ENCODE data around the gene SART1.
"Not testable (repeated sequence)": the region's sequence is repeated elsewhere in the genome, so short reads cannot be mapped to it uniquely, and the experiment has no call there.

The SART1 gene

GRCh38 chr11:66007201-66007634 is 45.7 kb downstream of the SART1 start:
- Mint-ChIP-seq H3K4me1 (ENCODE audit: low read depth) (peaks cover 11% of the 10 kb centered on the region), H3K4me3 (no peak overlapping the region), H3K27me3 (ENCODE audit: low read depth) (peaks cover 22% of the 10 kb centered on the region), H3K36me3 (ENCODE audit: low read depth) (peaks cover 14% of the 10 kb centered on the region), H3K9me3 (no peaks in the 10 kb centered on the region), H3K27ac (no peak overlapping the region)

- H3K27me3 Mint-ChIP-seq (ENCODE audit: low read depth), result peaks cover 28% of the 10 kb centered on the region
- H3K4me3 Mint-ChIP-seq, result no peak overlapping the region
- H3K9me3 Mint-ChIP-seq, result no peaks in the 10 kb centered on the region
Measured at GRCh38 chr11:66008095-66008467, 46.5 kb downstream of the SART1 start.

GRCh38 chr11:66008468-66009101 is 47.1 kb downstream of the SART1 start:
- no peak overlapping the region for H3K27ac Mint-ChIP-seq
- no peak overlapping the region for H3K4me3 Mint-ChIP-seq
- peaks cover 12% of the 10 kb centered on the region for H3K36me3 Mint-ChIP-seq (ENCODE audit: low read depth)
- no peaks in the 10 kb centered on the region for H3K9me3 Mint-ChIP-seq
- H3K4me1 Mint-ChIP-seq (ENCODE audit: low read depth), result peaks cover under 1% of the 10 kb centered on the region
- H3K27me3 Mint-ChIP-seq (ENCODE audit: low read depth), result peaks cover 33% of the 10 kb centered on the region

More at GRCh38 chr11:66008095-66008467, 46.5 kb downstream of the SART1 start:
- Mint-ChIP-seq H3K4me1 (ENCODE audit: low read depth) (peaks cover 5% of the 10 kb centered on the region), H3K36me3 (ENCODE audit: low read depth) (peaks cover 12% of the 10 kb centered on the region), H3K27ac (no peak overlapping the region)

- not testable (repeated sequence) for H3K27ac Mint-ChIP-seq
Measured at GRCh38 chr11:66010036-66010435, 48.5 kb downstream of the SART1 start.

GRCh38 chr11:66011239-66011784 is 49.8 kb downstream of the SART1 start:
- Mint-ChIP-seq H3K27ac (no peak overlapping the region), H3K9me3 (no peaks in the 10 kb centered on the region), H3K4me1 (ENCODE audit: low read depth) (no peaks in the 10 kb centered on the region), H3K36me3 (ENCODE audit: low read depth) (no peaks in the 10 kb centered on the region), H3K4me3 (no peak overlapping the region), H3K27me3 (ENCODE audit: low read depth) (peaks cover 37% of the 10 kb centered on the region)

More at GRCh38 chr11:66010036-66010435, 48.5 kb downstream of the SART1 start:
- not testable (repeated sequence) for H3K4me1 Mint-ChIP-seq (ENCODE audit: low read depth); H3K36me3 Mint-ChIP-seq (ENCODE audit: low read depth); H3K9me3 Mint-ChIP-seq; H3K4me3 Mint-ChIP-seq
- H3K27me3 Mint-ChIP-seq (ENCODE audit: low read depth), result peaks cover 37% of the 10 kb centered on the region

GRCh38 chr11:66011785-66012303 is 50.3 kb downstream of the SART1 start, which contains the start of gene CST6:
Gene CST6 (plus strand): TSS chr11:66012008. CDS start chr11:66012045, 37 bp downstream.
- H3K4me3 Mint-ChIP-seq, result no peak within 1 kb of the TSS

DNA sequence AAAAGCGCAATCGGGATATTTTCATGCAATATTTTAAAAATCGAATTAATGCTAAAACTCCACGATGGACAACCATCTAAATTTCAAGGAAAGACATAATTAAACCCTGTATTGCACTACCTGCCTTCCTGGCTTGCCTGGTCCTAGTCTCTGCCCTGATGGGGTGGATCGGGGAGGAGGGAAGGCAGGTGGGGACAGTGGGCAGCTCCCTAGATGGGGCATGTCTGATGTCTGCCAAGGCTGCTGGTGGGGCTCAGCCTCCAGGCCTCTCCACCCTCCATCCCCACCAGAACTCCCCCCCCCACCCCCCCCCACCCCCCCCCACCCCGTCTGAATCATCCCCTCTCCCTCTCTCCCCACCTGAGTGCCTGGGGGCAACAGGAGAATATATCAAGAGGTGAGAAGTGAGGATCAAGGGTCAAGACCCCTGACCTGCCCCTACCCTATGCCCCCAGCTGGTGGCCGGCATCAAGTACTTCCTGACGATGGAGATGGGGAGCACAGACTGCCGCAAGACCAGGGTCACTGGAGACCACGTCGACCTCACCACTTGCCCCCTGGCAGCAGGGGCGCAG is 50.9 kb downstream of the SART1 start:
- H3K4me1 Mint-ChIP-seq (ENCODE audit: low read depth), result no peaks in the 10 kb centered on the region
- peaks cover 37% of the 10 kb centered on the region for H3K27me3 Mint-ChIP-seq (ENCODE audit: low read depth)
- no peak overlapping the region for H3K4me3 Mint-ChIP-seq
- no peaks in the 10 kb centered on the region for H3K36me3 Mint-ChIP-seq (ENCODE audit: low read depth)
- no peaks in the 10 kb centered on the region for H3K9me3 Mint-ChIP-seq
- H3K27ac Mint-ChIP-seq, result no peak overlapping the region

More at GRCh38 chr11:66011785-66012303, 50.3 kb downstream of the SART1 start, which contains the start of gene CST6:
- Mint-ChIP-seq H3K27me3 (ENCODE audit: low read depth) (peaks cover 37% of the 10 kb centered on the region), H3K27ac (no peak within 1 kb of the TSS), H3K4me1 (ENCODE audit: low read depth) (no peaks in the 10 kb centered on the region), H3K9me3 (no peaks in the 10 kb centered on the region), H3K36me3 (ENCODE audit: low read depth) (no peaks in the 10 kb centered on the region)

DNA sequence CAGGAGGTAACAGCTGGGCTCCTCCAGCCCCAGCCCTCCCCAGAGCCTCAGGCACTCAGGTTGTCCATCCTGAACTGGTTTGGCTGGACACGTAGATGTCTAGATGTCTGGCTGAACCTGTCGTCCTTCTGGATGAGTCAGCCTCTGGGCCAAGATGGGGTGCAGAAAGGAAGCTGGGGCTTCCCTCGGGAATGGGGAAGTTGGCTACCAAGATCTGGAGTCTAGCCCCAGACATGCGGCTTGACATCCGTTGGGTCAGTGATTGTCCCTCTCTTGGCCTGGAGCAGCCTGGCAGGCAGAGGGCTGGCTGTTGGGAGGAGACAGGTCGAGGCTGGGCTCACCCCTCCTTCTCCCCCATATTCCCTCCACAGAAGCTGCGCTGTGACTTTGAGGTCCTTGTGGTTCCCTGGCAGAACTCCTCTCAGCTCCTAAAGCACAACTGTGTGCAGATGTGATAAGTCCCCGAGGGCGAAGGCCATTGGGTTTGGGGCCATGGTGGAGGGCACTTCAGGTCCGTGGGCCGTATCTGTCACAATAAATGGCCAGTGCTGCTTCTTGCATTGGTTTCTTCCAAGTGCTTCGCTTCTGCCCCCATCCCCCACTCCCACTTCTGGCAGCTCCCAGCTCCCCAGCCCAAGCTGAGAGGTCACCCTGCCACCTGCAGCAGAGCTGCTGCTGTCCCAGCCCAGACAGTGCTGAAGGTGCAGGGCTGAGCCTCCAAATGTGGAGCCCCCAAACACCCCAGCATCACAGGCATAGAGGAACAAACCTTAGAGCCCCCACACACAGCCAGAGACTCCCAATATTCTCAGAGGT is 51.6 kb downstream of the SART1 start:
- no peaks in the 10 kb centered on the region for H3K36me3 Mint-ChIP-seq (ENCODE audit: low read depth)
- H3K9me3 Mint-ChIP-seq, result no peaks in the 10 kb centered on the region
- no peaks in the 10 kb centered on the region for H3K4me1 Mint-ChIP-seq (ENCODE audit: low read depth)
- H3K4me3 Mint-ChIP-seq, result no peak overlapping the region
- H3K27me3 Mint-ChIP-seq (ENCODE audit: low read depth), result peaks cover 37% of the 10 kb centered on the region
- H3K27ac Mint-ChIP-seq, result no peak overlapping the region

DNA sequence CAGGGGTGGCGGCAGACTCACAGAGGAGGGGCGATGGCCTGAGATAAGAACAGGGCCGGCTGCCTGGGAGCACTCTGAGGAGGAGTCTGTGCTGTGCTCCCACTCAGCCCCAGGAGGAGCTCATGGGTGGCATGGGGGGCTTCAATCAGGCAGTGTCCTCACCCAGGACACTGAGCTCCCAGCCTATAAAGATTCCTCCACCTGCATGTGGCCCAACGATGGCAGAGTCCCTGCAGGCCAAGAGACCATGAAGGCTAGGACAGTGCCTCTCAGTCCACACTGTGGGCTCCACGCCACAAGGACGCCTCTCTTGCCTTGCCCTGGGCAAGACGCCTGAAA is 52.2 kb downstream of the SART1 start:
- H3K9me3 Mint-ChIP-seq, result no peaks in the 10 kb centered on the region
- no peaks in the 10 kb centered on the region for H3K4me1 Mint-ChIP-seq (ENCODE audit: low read depth)
- H3K27me3 Mint-ChIP-seq (ENCODE audit: low read depth), result peaks cover 36% of the 10 kb centered on the region
- no peak overlapping the region for H3K27ac Mint-ChIP-seq
- no peak overlapping the region for H3K4me3 Mint-ChIP-seq
- H3K36me3 Mint-ChIP-seq (ENCODE audit: low read depth), result no peaks in the 10 kb centered on the region

DNA sequence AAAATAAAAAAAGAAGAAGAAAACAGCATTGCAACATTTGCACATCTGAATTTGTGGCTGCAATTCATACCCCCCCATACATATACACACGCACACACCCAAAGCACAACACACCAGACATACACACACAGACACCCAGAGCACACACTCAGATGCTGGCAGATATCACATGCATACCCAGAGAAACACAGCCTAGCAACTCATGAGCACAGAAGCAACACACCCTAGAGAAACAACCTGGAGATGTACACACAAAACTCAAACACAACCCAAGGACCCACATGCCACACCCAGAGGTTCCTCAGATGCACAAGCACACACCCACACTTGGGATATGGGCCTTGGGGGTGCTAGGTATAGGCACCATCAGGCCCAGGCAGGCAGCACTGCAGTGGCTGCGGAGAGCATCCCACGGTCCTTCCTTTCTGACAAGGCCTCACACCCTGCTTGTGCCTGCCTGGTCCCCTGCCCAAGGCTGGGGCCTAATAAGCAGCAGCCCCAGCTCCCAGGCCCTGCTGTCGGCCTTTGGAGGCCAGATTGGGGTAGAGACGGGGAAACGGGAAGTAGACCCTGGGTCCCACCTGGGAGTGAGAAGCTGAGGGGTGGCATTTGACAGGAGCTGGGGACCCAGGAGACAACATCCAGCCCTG is 53.4 kb downstream of the SART1 start:
- Mint-ChIP-seq H3K9me3 (no peaks in the 10 kb centered on the region), H3K36me3 (ENCODE audit: low read depth) (no peaks in the 10 kb centered on the region), H3K27ac (no peak overlapping the region), H3K4me3 (no peak overlapping the region), H3K4me1 (ENCODE audit: low read depth) (no peaks in the 10 kb centered on the region), H3K27me3 (ENCODE audit: low read depth) (peaks cover 32% of the 10 kb centered on the region)

GRCh38 chr11:66015454-66015881 is 53.9 kb downstream of the SART1 start:
- H3K4me1 Mint-ChIP-seq (ENCODE audit: low read depth), result no peaks in the 10 kb centered on the region
- H3K4me3 Mint-ChIP-seq, result no peak overlapping the region
- no peak overlapping the region for H3K27ac Mint-ChIP-seq
- peaks cover 26% of the 10 kb centered on the region for H3K27me3 Mint-ChIP-seq (ENCODE audit: low read depth)
- no peaks in the 10 kb centered on the region for H3K9me3 Mint-ChIP-seq
- H3K36me3 Mint-ChIP-seq (ENCODE audit: low read depth), result no peaks in the 10 kb centered on the region

DNA sequence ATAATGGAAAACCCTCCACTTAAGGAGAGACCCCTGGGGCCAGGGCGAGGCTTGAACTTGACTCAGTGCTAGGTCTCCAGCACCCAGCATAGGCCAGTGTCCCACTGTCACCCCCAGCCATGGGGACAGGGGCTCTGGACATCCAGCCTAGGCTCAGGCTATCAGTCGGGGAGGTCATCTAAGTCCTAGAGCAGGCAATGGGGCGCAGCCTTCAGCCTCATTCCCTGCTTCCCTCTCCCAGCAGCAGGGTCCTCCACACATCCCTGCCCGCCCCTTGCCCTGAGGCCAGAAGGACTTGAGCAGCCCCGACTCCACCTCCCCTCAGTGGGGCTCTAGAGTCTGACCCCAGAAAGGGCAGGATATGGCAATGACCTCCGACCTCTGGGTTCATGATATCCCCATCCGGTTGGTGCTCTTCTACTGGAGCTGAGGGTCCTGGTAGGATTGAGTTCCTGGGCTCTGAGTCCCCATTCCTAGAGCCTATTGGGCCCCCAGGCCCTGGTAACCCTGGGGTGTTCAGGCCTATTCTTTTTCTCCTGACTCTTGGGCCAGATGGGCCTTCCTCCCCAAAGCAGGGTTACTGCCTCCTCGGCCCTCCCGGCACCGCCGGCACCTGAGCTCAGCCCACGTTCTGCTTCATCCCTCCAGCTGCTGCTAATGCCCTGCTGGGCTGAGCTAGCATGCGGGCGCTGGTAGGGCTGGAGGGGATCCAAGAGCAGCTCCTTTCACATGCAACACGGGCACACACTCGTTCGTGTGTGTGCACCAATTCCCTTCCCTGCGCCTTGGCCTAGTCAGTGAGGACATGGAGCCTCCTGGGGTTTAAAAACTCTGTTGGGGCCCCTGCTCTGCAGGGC is 54.6 kb downstream of the SART1 start:
- H3K9me3 Mint-ChIP-seq, result no peaks in the 10 kb centered on the region
- no peak overlapping the region for H3K27ac Mint-ChIP-seq
- H3K4me1 Mint-ChIP-seq (ENCODE audit: low read depth), result no peaks in the 10 kb centered on the region
- H3K4me3 Mint-ChIP-seq, result no peak overlapping the region
- peaks cover 20% of the 10 kb centered on the region for H3K27me3 Mint-ChIP-seq (ENCODE audit: low read depth)
- no peaks in the 10 kb centered on the region for H3K36me3 Mint-ChIP-seq (ENCODE audit: low read depth)

GRCh38 chr11:66016793-66017177 is 55.3 kb downstream of the SART1 start:
- Mint-ChIP-seq H3K9me3 (no peaks in the 10 kb centered on the region), H3K36me3 (ENCODE audit: low read depth) (no peaks in the 10 kb centered on the region), H3K4me3 (no peak overlapping the region), H3K27ac (no peak overlapping the region), H3K4me1 (ENCODE audit: low read depth) (no peaks in the 10 kb centered on the region), H3K27me3 (ENCODE audit: low read depth) (peaks cover 14% of the 10 kb centered on the region)

Measured in T-helper 1 cell treated with Interleukin-12 subunit alpha and Interleukin-12 subunit beta and Interleukin-4 antibody, amounts not matched to agents 30 μg/mL and 1 μg/mL, for 36 hours (primary cell).